Epithelial cell of esophagus (primary cell): ENCODE results near the gene IGLL5.

ENCODE experiments used
- DNase-seq: peaks from one replicate; pipeline ENCODE4 v3.0.0; 2010; ENCODE audit warnings: low read depth
- H3K4me3 ChIP-seq: 2 replicates; pipeline ENCODE4 v1.5.1; 2011; ENCODE audit warnings: mild to moderate bottlenecking, low read length, control low read depth
- CTCF ChIP-seq: IDR thresholded peaks from 2 replicates; pipeline ENCODE4 v1.5.1; 2011; ENCODE audit warnings: low read depth, mild to moderate bottlenecking, low read length, control low read depth, inconsistent platforms; ENCODE audit not compliant: insufficient read depth; ENCODE audit errors: missing control alignments

IGLL5 gene

GRCh38 chr22:22906907-22907550 is 19.4 kb downstream of the IGLL5 start:
- TF ChIP-seq CTCF: no peak
- no peak overlapping the region for H3K4me3 ChIP-seq
- no peak for DNase-seq

- no peak for TF ChIP-seq CTCF
- no peak for DNase-seq
- H3K4me3 ChIP-seq: no peak overlapping the region
Measured at GRCh38 chr22:22907551-22908494, 20.2 kb downstream of the IGLL5 start.

- no peak for DNase-seq
- no peak for TF ChIP-seq CTCF
- H3K4me3 ChIP-seq: no peak overlapping the region
Measured at GRCh38 chr22:22908495-22908861, 20.9 kb downstream of the IGLL5 start.

GRCh38 chr22:22908941-22909604 is 21.5 kb downstream of the IGLL5 start:
- TF ChIP-seq CTCF: no peak
- no peak overlapping the region for H3K4me3 ChIP-seq
- DNase-seq: no peak

GRCh38 chr22:22909605-22910271 is 22.1 kb downstream of the IGLL5 start:
- DNase-seq: no peak
- TF ChIP-seq CTCF: no peak
- no peak overlapping the region for H3K4me3 ChIP-seq

- H3K4me3 ChIP-seq: no peak overlapping the region
- DNase-seq: no peak
- no peak for TF ChIP-seq CTCF
Measured at GRCh38 chr22:22910272-22911240, 22.9 kb downstream of the IGLL5 start.
